ENCODE measurements around the gene RGS7BP.

- no peak for TF ChIP-seq CTCF (conservative IDR thresholded peaks at IDR 0.05; ENCODE audit: low read depth, low read length)
- TF ChIP-seq EZH2 (IDR thresholded peaks at IDR 0.05; ENCODE audit: borderline replicate concordance, low read depth, low read length, poor library complexity, severe bottlenecking): no peak
These were observed 8.8 kb downstream of the RGS7BP start for GRCh38 chr5:64514612-64515011.

All from A673 (cell line).